Activated naive CD8-positive, alpha-beta T cell treated with anti-CD3 and anti-CD28 coated beads, Interleukin-2, amount 10 ng/mL, durations not matched to agents 7 days and 5 days (primary cell): ENCODE measurements around the gene MT1A. TPM values are rescaled to one million over a fixed set of nuclear protein-coding genes. Genes with fewer than 3 reads are reported as not detected.
A peak's percentile ranks its signal among the peaks of the same experiment; 100 is the strongest.
"Not testable (repeated sequence)": the region's sequence is repeated elsewhere in the genome, so short reads cannot be mapped to it uniquely, and the experiment has no call there.

Experiments used
- ATAC-seq: fragments of 150-1000 bp; cut with Tn5 transposase; one replicate; pipeline ENCODE4 v1.10.0; 2021; ENCODE audit warnings: low read depth, moderate library complexity
- POLR2A ChIA-PET: fragments of 350-600 bp; sonication (Branson Sonifier 250); formaldehyde crosslinking; loops from one replicate; lab custom pipeline; 2021; ENCODE audit warnings: antibody characterized with exemption; lab: Charles Lee
- DNase-seq: peaks from one replicate; pipeline ENCODE4 v3.0.0; 2021
- H3K27ac Mint-ChIP-seq: one replicate; pipeline ENCODE4 v1.8.0; 2022; ENCODE audit warnings: mild to moderate bottlenecking, mixed read lengths
- H3K27me3 Mint-ChIP-seq: one replicate; pipeline ENCODE4 v1.8.0; 2022; ENCODE audit warnings: mild to moderate bottlenecking, moderate library complexity, mixed read lengths
- H3K36me3 Mint-ChIP-seq: one replicate; pipeline ENCODE4 v1.8.0; 2021; ENCODE audit warnings: mild to moderate bottlenecking, mixed read lengths
- H3K4me1 Mint-ChIP-seq: one replicate; pipeline ENCODE4 v1.8.0; 2021; ENCODE audit warnings: mixed read lengths
- H3K4me3 Mint-ChIP-seq: one replicate; pipeline ENCODE4 v1.8.0; 2022; ENCODE audit warnings: mild to moderate bottlenecking, moderate library complexity, mixed read lengths
- H3K9me3 Mint-ChIP-seq: one replicate; pipeline ENCODE4 v1.8.0; 2021; ENCODE audit warnings: mixed read lengths
- total RNA-seq, 2 experiments: library from RNA; stranded (reverse); gene quantifications; one replicate each; pipeline ENCODE4 v1.2.3, GENCODE V29; 2021

The MT1A gene
- total RNA-seq, 2 experiments from 2014 or later, result not detected

DNA sequence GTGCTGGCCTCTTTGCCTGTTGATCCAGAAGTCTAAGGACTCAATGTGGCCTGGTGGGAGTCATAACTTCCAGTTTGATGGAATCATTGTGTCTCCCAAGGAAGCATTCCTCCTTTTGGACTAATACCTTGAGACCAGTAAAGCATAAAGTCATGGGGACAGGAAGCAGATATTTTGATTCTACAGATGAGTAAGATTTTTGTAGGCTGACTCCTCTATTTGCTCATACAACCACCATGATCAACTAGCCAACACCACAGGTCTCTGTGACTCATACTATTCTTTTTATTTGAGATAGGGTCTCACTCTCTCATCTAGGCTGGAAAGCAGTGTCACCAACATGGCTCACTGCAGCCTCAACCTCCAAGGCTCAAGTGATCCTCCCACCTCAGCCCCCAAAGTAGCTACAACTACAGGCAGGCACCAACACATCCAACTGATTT, 23.9 kb upstream of the MT1A start:
- Mint-ChIP-seq H3K27me3 (peaks cover 11% of the 10 kb centered on the region), H3K27ac (no peak overlapping the region), H3K36me3 (no peaks in the 10 kb centered on the region), H3K9me3 (no peaks in the 10 kb centered on the region), H3K4me1 (peaks cover 44% of the 10 kb centered on the region), H3K4me3 (no peak overlapping the region)
- POLR2A ChIA-PET, result interaction anchor here (1.2 to 2.0 kb wide), 2 partner anchors 7 to 11 kb away, joined by 4 to 5 read pairs; partner anchors contain the start of gene MT1E
- no peak for DNase-seq
- ATAC-seq, result no peak

GRCh38 chr16:56615353-56615752, 23.1 kb upstream of the MT1A start:
- no peak overlapping the region for H3K27ac Mint-ChIP-seq
- POLR2A ChIA-PET, result interaction anchor here (2.0 kb wide), 1 partner anchor 10 kb away, joined by 5 read pairs; the partner anchor contains the start of gene MT1E
- no peak overlapping the region for H3K4me3 Mint-ChIP-seq
- H3K4me1 Mint-ChIP-seq, result peaks cover 41% of the 10 kb centered on the region
- H3K36me3 Mint-ChIP-seq, result no peaks in the 10 kb centered on the region
- no peak for ATAC-seq
- DNase-seq, result no peak
- no peaks in the 10 kb centered on the region for H3K9me3 Mint-ChIP-seq
- peaks cover 11% of the 10 kb centered on the region for H3K27me3 Mint-ChIP-seq

GRCh38 chr16:56616608-56617211, 21.8 kb upstream of the MT1A start:
- POLR2A ChIA-PET, result interaction anchor here (0.9 to 2.1 kb wide), 4 partner anchors 8 to 23 kb away, joined by 3 to 13 read pairs (median 8); partner anchors contain the start of genes MT1E and MT2A
- Mint-ChIP-seq H3K9me3 (no peaks in the 10 kb centered on the region), H3K27ac (peak overlapping the region; percentile 54), H3K36me3 (no peaks in the 10 kb centered on the region), H3K4me3 (peak overlapping the region; percentile 85), H3K27me3 (peaks cover 11% of the 10 kb centered on the region), H3K4me1 (peaks cover 30% of the 10 kb centered on the region)
- no peak for ATAC-seq
- DNase-seq, result no peak

GRCh38 chr16:56617212-56618085, 21.0 kb upstream of the MT1A start:
- POLR2A ChIA-PET, result interaction anchor here (0.7 to 2.1 kb wide), 8 partner anchors 8 to 65 kb away, joined by 3 to 13 read pairs (median 4); partner anchors contain the start of genes MT1E, MT1X and MT2A
- Mint-ChIP-seq H3K9me3 (no peaks in the 10 kb centered on the region), H3K27ac (peak overlapping the region; percentile 65)

GRCh38 chr16:56618138-56618537, 20.3 kb upstream of the MT1A start:
- Mint-ChIP-seq H3K4me1 (peaks cover 31% of the 10 kb centered on the region), H3K27me3 (peaks cover 11% of the 10 kb centered on the region), H3K4me3 (peak overlapping the region; percentile 85), H3K27ac (no peak overlapping the region), H3K9me3 (no peaks in the 10 kb centered on the region), H3K36me3 (peaks cover under 1% of the 10 kb centered on the region)
- DNase-seq (no peak), ATAC-seq (no peak)
- POLR2A ChIA-PET, result interaction anchor here (1.0 to 2.1 kb wide), 6 partner anchors 7 to 64 kb away, joined by 3 to 13 read pairs (median 5); partner anchors contain the start of genes MT1E, MT1X and MT2A

More at GRCh38 chr16:56617212-56618085, 21.0 kb upstream of the MT1A start:
- Mint-ChIP-seq H3K4me3 (peak overlapping the region; percentile 85), H3K27me3 (peaks cover 11% of the 10 kb centered on the region), H3K4me1 (peaks cover 30% of the 10 kb centered on the region), H3K36me3 (no peaks in the 10 kb centered on the region)
- ATAC-seq (peak; percentile 98), DNase-seq (peak; percentile 79)

GRCh38 chr16:56620339-56620897, 18.0 kb upstream of the MT1A start:
- Mint-ChIP-seq H3K4me1 (peaks cover 28% of the 10 kb centered on the region), H3K27me3 (peaks cover 20% of the 10 kb centered on the region), H3K36me3 (peaks cover 3% of the 10 kb centered on the region), H3K4me3 (no peak overlapping the region), H3K9me3 (no peaks in the 10 kb centered on the region), H3K27ac (no peak overlapping the region)
- DNase-seq (no peak), ATAC-seq (no peak)
- POLR2A ChIA-PET, result interaction anchor here (1.0 kb wide), 1 partner anchor 11 kb away, joined by 4 read pairs; no protein-coding TSS in a partner anchor

DNA sequence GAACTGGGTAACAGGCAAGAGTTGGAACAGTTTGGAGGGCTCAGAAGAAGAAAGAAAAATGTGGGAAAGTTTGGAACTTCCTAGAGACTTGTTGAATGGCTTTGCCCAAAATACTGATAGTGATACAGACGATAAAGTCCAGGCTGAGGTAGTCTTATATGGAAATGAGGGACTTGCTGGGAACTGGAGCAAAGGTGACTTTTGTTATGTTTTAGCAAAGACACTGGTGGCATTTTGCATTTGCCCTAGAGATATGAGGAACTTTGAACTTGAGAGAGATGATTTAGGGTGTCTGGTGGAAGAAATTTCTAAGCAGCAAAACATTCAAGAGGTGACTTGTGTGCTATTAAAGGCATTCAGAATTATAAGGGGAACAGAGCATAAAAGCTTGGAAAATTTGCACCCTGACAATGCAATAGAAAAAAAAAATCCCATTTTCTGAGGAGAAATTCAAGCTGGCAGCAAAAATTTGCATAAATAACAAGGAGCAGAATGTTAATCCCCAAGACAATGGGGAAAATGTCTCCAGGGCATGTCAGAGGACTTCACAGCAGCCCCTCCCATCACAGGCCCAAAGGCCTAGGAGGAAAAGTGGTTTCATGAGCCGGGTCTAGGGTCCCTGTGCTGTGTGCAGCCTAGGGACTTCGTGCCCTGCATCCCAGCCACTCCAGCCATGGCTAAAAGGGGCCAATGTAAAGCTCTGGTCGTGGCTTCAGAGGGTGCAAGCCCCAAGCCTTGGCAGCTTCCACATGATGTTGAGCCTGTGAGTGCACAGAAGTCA, 16.6 kb upstream of the MT1A start:
- not testable (repeated sequence) for H3K9me3 Mint-ChIP-seq, DNase-seq, H3K4me3 Mint-ChIP-seq, H3K36me3 Mint-ChIP-seq, H3K27ac Mint-ChIP-seq, ATAC-seq
- peaks cover 28% of the 10 kb centered on the region for H3K4me1 Mint-ChIP-seq
- POLR2A ChIA-PET, result interaction anchor here (0.6 kb wide), 1 partner anchor 8 kb away, joined by 4 read pairs; no protein-coding TSS in a partner anchor
- peaks cover 24% of the 10 kb centered on the region for H3K27me3 Mint-ChIP-seq

- Mint-ChIP-seq H3K4me1 (peaks cover 21% of the 10 kb centered on the region), H3K27me3 (peaks cover 25% of the 10 kb centered on the region)
- H3K4me3 Mint-ChIP-seq, DNase-seq, H3K9me3 Mint-ChIP-seq, H3K27ac Mint-ChIP-seq, ATAC-seq, H3K36me3 Mint-ChIP-seq: not testable (repeated sequence)
- POLR2A ChIA-PET, result interaction anchor here (1.3 to 1.8 kb wide), 2 partner anchors 14 to 79 kb away, joined by 3 to 12 read pairs; partner anchors contain the start of gene MT2A
Measured at GRCh38 chr16:56623184-56623583, 15.3 kb upstream of the MT1A start.

DNA sequence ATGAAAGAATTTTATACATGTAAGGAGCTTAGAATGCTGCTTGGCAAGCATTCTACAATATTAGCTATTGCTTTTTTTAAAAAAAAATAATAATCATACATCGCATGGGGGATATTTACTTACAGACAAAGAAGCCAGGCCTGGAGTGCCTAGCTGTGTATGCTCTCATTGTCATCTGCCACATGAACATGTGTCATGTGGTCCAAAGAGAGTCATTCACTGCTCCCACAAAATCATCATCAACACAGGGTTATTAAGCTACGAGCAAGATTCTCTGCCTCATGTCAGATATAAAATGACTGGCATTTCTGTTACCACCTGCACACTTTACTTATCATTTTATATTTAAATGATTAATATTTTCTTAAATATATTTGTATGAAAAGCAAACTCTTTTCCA, 14.8 kb upstream of the MT1A start:
- ATAC-seq, result no peak
- H3K27me3 Mint-ChIP-seq, result peaks cover 20% of the 10 kb centered on the region
- peaks cover 4% of the 10 kb centered on the region for H3K36me3 Mint-ChIP-seq
- peaks cover 19% of the 10 kb centered on the region for H3K4me1 Mint-ChIP-seq
- POLR2A ChIA-PET, result interaction anchor here (1.3 to 1.8 kb wide), 2 partner anchors 15 to 78 kb away, joined by 3 to 12 read pairs; partner anchors contain the start of gene MT2A
- no peak overlapping the region for H3K4me3 Mint-ChIP-seq
- no peak overlapping the region for H3K27ac Mint-ChIP-seq
- H3K9me3 Mint-ChIP-seq, result no peaks in the 10 kb centered on the region
- no peak for DNase-seq

- Mint-ChIP-seq H3K36me3 (peaks cover 4% of the 10 kb centered on the region), H3K27me3 (peaks cover 18% of the 10 kb centered on the region), H3K27ac (peak within 1 kb of the TSS; percentile 93), H3K9me3 (no peaks in the 10 kb centered on the region), H3K4me1 (peaks cover 17% of the 10 kb centered on the region), H3K4me3 (peak within 1 kb of the TSS; percentile 94)
- peak; percentile 80 for DNase-seq
- POLR2A ChIA-PET, result interaction anchor here (0.7 to 2.2 kb wide), 20 partner anchors 8 to 93 kb away, joined by 3 to 22 read pairs (median 4); partner anchors contain the start of genes MT1H, MT1X and MT2A
- peak; percentile 86 for ATAC-seq
Measured at GRCh38 chr16:56625140-56625942, 13.1 kb upstream of the MT1A start, which contains the start of gene MT1E. TSS of gene MT1E (plus strand) at chr16:56625781. CDS start at chr16:56625852, 71 bp downstream.

- Mint-ChIP-seq H3K36me3 (peaks cover 4% of the 10 kb centered on the region), H3K4me1 (peaks cover 17% of the 10 kb centered on the region), H3K27ac (peak overlapping the region; percentile 91), H3K4me3 (peak overlapping the region; percentile 94), H3K27me3 (peaks cover 26% of the 10 kb centered on the region), H3K9me3 (no peaks in the 10 kb centered on the region)
- POLR2A ChIA-PET, result interaction anchor here (0.7 to 2.2 kb wide), 19 partner anchors 9 to 92 kb away, joined by 3 to 22 read pairs (median 4); partner anchors contain the start of genes MT1X and MT2A
- ATAC-seq, result peak; percentile 46
- no peak for DNase-seq
Measured at GRCh38 chr16:56625943-56626654, 12.4 kb upstream of the MT1A start.
